Activated CD4-positive, alpha-beta T cell treated with anti-CD3 and anti-CD28 coated beads for 36 hours (primary cell): ENCODE data around the gene LAS1L. TPM values are rescaled to one million over a fixed set of nuclear protein-coding genes. Genes with fewer than 3 reads are reported as not detected.
"Not testable (repeated sequence)": the region's sequence is repeated elsewhere in the genome, so short reads cannot be mapped to it uniquely, and the experiment has no call there.

Source experiments
- ATAC-seq: fragments of 200-7000 bp; cut with Tn5 transposase; one replicate; pipeline ENCODE4 v1.10.0; 2021; ENCODE audit warnings: mild to moderate bottlenecking, moderate library complexity
- CTCF ChIA-PET: fragments of 350-600 bp; sonication (Branson Sonifier 250); formaldehyde crosslinking; loops from one replicate; lab custom pipeline; 2021; ENCODE audit warnings: antibody characterized with exemption; lab: Charles Lee
- POLR2A ChIA-PET: fragments of 350-600 bp; sonication (Branson Sonifier 250); formaldehyde crosslinking; loops from one replicate; lab custom pipeline; 2021; ENCODE audit warnings: antibody characterized with exemption, inconsistent platforms; lab: Charles Lee
- DNase-seq: peaks from one replicate; pipeline ENCODE4 v3.0.0-alpha.2; 2020
- H3K27ac Mint-ChIP-seq: one replicate; pipeline ENCODE4 v1.8.0; 2021; ENCODE audit warnings: mixed read lengths
- H3K27me3 Mint-ChIP-seq: one replicate; pipeline ENCODE4 v1.8.0; 2021; ENCODE audit warnings: mixed read lengths
- H3K36me3 Mint-ChIP-seq: one replicate; pipeline ENCODE4 v1.8.0; 2021; ENCODE audit warnings: low read depth, mixed read lengths
- H3K4me1 Mint-ChIP-seq: one replicate; pipeline ENCODE4 v1.8.0; 2021; ENCODE audit warnings: mixed read lengths
- H3K4me3 Mint-ChIP-seq: one replicate; pipeline ENCODE4 v1.8.0; 2021; ENCODE audit warnings: mild to moderate bottlenecking, moderate library complexity, mixed read lengths
- H3K9me3 Mint-ChIP-seq: one replicate; pipeline ENCODE4 v1.8.0; 2021; ENCODE audit warnings: low read depth, mixed read lengths
- intact Hi-C, 2 experiments: fragments of 100-400 bp; cut with DNase I in 1 of 2; cut with micrococcal nuclease in 1 of 2; formaldehyde crosslinking; loops; one replicate each; pipeline versions ENCODE4 v1.14.2 to v1.15.1; 2022 to 2024; cut with DNase I, micrococcal nuclease
- total RNA-seq, 2 experiments: library from RNA; stranded (reverse); gene quantifications; one replicate each; pipeline ENCODE4 v1.2.3, GENCODE V29; 2021

The LAS1L gene
- total RNA-seq, 2 experiments from 2014 or later, result 56.4 to 64.0 TPM

DNA sequence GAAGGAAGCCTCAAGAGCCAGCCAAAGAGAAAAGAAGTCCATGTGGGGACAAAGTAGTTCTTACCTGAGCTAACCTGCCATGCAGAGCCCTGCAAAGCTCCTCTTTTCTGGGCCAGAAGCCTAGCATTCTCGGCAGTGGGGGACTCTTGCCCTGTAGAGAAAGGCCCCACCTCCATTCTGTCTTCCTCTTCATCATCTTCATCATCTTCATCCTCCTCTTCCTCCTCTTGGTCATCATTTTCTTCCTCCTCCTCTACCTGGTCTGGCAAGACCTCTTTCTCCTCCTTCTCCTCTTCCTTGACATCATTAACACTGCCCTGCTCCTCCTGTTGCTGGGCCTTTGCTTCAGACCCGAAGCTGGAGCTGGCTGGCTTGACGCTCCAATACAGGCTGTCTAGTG, 16.7 kb downstream of the LAS1L start:
- intact Hi-C loops, result no loop called here
- Mint-ChIP-seq H3K27me3 (no peaks in the 10 kb centered on the region), H3K9me3 (no peaks in the 10 kb centered on the region), H3K4me1 (no peaks in the 10 kb centered on the region), H3K27ac (no peak overlapping the region), H3K4me3 (no peak overlapping the region), H3K36me3 (peaks cover 22% of the 10 kb centered on the region)
- ChIA-PET POLR2A (interaction anchor here (0.6 kb wide), 1 partner anchor 33 kb away, joined by 3 read pairs; no protein-coding TSS in a partner anchor), CTCF (interaction anchor here (0.7 to 1.0 kb wide), 2 partner anchors 11 to 539 kb away, joined by 3 to 5 read pairs; no protein-coding TSS in a partner anchor)
- DNase-seq (no peak), ATAC-seq (no peak)

DNA sequence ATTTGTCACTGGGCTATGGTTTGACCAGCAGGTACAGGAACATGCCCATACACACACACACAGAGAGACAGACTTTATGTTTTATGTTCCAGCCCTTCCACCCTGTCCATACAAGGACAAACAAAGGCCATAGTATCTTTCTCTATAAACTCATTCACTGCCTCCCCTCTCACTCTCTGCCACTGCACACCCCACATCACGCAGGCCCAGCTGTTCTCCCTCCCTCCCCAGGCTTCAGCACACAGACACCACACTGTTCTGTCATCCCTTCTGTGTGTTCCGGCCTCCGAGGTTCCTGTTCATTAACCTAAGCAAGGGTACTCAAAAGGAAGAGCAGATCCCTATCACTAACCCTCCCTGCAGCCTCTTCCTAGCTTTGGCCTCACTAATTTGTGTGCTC, 17.8 kb downstream of the LAS1L start:
- no peaks in the 10 kb centered on the region for H3K27me3 Mint-ChIP-seq
- peaks cover 13% of the 10 kb centered on the region for H3K36me3 Mint-ChIP-seq
- no peak overlapping the region for H3K27ac Mint-ChIP-seq
- intact Hi-C loops, result no loop called here
- no peaks in the 10 kb centered on the region for H3K4me1 Mint-ChIP-seq
- no peak for DNase-seq
- POLR2A ChIA-PET, result no interaction called here
- no peak for ATAC-seq
- CTCF ChIA-PET, result no interaction called here
- no peak overlapping the region for H3K4me3 Mint-ChIP-seq
- H3K9me3 Mint-ChIP-seq, result no peaks in the 10 kb centered on the region

DNA sequence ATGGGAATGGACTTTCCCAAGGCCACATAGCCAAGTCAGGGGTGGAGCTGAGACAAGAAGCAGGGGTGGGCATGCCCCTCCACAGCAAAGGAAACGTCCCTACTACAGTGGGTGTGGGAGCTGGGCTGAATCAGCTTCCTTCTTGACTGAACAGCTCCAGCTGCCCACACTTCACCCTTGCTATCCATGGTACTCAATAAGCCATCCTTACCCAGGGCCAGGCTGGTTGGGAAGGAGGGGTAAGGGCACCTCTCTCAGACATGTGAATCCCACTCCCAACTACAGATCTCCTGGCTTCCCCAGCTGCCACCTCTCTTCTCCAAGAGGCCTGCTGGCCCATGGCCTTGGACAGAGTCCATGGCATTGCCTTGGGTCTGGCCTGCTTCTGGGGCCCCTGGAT, 21.0 kb downstream of the LAS1L start:
- DNase-seq, result no peak
- Mint-ChIP-seq H3K27ac (no peak overlapping the region), H3K36me3 (peaks cover 12% of the 10 kb centered on the region), H3K9me3 (no peaks in the 10 kb centered on the region), H3K27me3 (no peaks in the 10 kb centered on the region), H3K4me3 (no peak overlapping the region), H3K4me1 (no peaks in the 10 kb centered on the region)
- POLR2A ChIA-PET, result no interaction called here
- intact Hi-C loops, result no loop called here
- no peak for ATAC-seq
- CTCF ChIA-PET, result no interaction called here

DNA sequence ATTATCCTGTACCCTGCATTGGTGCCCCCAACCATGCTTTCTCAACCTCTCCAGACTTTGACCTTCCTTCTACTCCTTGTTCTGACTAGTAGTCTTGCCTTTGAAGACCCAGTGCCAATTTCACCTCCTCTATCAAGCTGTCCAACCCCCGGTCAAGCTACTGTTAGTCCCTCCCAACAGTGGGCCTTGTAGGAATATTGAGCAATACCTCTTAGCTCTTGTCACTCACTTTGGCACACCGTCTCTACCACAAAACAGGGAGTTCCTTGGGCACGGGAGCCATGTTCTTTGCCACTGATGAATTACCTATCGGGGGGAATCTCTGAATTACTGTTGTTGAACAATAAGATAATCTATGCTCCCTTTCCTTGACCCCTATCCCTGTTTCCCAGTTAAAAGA, 25.2 kb downstream of the LAS1L start:
- H3K36me3 Mint-ChIP-seq, result peaks cover 14% of the 10 kb centered on the region
- H3K9me3 Mint-ChIP-seq, result no peaks in the 10 kb centered on the region
- H3K27me3 Mint-ChIP-seq, result no peaks in the 10 kb centered on the region
- H3K4me1 Mint-ChIP-seq, result no peaks in the 10 kb centered on the region
- ATAC-seq (no peak), DNase-seq (no peak)
- H3K27ac Mint-ChIP-seq, result no peak overlapping the region
- no peak overlapping the region for H3K4me3 Mint-ChIP-seq
- POLR2A ChIA-PET, result no interaction called here
- intact Hi-C loops, result no loop called here
- CTCF ChIA-PET, result interaction anchor here (0.6 kb wide), 1 partner anchor 22 kb away, joined by 3 read pairs; no protein-coding TSS in a partner anchor

DNA sequence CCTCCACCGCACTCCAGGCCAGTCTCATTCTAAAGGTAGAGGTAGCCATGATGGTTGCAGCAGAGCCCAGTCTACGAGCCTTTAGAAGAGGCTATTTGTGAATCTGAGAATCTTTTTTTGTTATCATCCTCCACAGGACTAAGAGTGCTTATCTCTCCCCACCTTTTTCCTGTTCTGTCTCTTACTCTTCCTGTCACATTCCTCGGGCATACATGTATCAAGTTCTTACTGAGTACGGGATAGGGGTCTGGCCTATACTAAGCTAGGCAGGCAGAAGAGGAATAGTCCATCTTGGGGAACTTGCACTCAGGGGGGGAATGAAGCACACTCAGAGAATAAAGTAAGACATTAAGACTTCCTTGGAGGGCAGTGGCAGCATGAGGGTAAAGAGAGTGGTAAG, 25.7 kb downstream of the LAS1L start:
- H3K4me1 Mint-ChIP-seq, result no peaks in the 10 kb centered on the region
- intact Hi-C loops, result no loop called here
- CTCF ChIA-PET, result interaction anchor here (0.6 kb wide), 1 partner anchor 23 kb away, joined by 3 read pairs; no protein-coding TSS in a partner anchor

DNA sequence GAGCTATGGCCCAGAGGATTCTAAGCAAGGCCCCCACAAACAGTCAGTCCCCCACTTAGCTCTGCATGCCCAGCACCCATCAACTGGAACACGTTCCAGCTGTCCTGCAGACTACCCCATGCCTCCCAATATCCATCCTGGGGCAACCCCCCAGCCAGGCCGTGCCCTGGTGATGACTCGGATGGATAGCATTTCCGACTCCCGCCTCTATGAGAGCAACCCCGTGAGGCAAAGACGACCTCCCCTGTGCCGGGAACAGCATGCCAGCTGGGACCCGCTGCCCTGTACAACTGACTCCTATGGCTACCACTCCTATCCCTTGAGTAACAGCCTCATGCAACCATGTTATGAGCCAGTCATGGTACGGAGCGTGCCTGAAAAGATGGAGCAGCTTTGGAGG, 32.0 kb downstream of the LAS1L start:
- Mint-ChIP-seq H3K9me3 (no peaks in the 10 kb centered on the region), H3K27me3 (no peaks in the 10 kb centered on the region), H3K36me3 (peaks cover 2% of the 10 kb centered on the region), H3K27ac (no peak overlapping the region), H3K4me1 (no peaks in the 10 kb centered on the region), H3K4me3 (no peak overlapping the region)
- ATAC-seq (no peak), DNase-seq (no peak)
- ChIA-PET CTCF (no interaction called here), POLR2A (no interaction called here)
- intact Hi-C loops, result no loop called here

More for the DNA sequence above, 25.7 kb downstream of the LAS1L start:
- no peaks in the 10 kb centered on the region for H3K9me3 Mint-ChIP-seq
- H3K27ac Mint-ChIP-seq, result no peak overlapping the region
- DNase-seq (no peak), ATAC-seq (no peak)
- POLR2A ChIA-PET, result no interaction called here
- peaks cover 14% of the 10 kb centered on the region for H3K36me3 Mint-ChIP-seq
- no peaks in the 10 kb centered on the region for H3K27me3 Mint-ChIP-seq
- H3K4me3 Mint-ChIP-seq, result no peak overlapping the region

DNA sequence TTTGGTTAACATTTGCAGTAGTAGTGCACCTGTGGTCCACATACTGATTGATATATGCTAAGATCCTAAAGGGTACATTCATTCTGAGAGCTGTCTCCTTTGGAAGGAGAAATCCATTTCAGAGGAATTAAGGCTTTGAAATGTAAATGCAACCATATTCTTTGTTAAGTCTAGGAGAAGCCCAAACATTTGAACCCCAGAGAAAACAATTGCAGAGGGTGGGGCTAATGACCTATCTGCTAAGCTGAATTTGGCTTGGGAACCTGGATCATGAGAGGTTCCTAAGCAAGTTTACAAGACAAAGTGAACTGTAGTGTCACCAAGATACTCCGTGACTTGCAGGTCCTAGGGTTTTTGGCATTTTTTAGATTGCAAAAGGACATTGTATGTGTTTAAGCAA, 41.2 kb downstream of the LAS1L start:
- CTCF ChIA-PET, result no interaction called here
- Mint-ChIP-seq H3K9me3 (no peaks in the 10 kb centered on the region), H3K36me3 (no peaks in the 10 kb centered on the region), H3K4me1 (no peaks in the 10 kb centered on the region), H3K27me3 (no peaks in the 10 kb centered on the region), H3K27ac (no peak overlapping the region), H3K4me3 (no peak overlapping the region)
- intact Hi-C loops, result no loop called here
- DNase-seq (no peak), ATAC-seq (no peak)
- POLR2A ChIA-PET, result no interaction called here

DNA sequence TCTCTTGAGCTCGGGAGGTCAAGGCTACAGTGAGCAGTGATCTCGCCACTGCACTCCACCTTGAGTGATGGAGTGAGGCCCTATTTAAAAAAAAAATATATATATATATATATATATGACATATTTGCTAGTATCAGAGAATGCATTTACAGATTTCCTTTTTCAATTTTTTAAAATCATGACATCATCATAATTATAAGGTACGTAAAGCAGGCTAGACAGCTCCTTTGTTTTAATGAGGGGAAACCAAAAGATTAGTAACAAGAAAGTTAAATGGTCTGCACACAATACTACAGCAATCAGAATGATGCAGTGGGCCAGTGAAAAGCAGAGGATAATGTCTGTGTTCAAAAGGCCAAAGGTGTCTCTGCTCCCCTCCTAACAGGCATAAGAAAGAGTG, 43.0 kb downstream of the LAS1L start:
- POLR2A ChIA-PET, result interaction anchor here (0.7 kb wide), 1 partner anchor 812 kb away, joined by 3 read pairs; no protein-coding TSS in a partner anchor
- no peaks in the 10 kb centered on the region for H3K27me3 Mint-ChIP-seq
- H3K27ac Mint-ChIP-seq, result no peak overlapping the region
- H3K9me3 Mint-ChIP-seq, result no peaks in the 10 kb centered on the region
- intact Hi-C loops, result no loop called here
- DNase-seq (no peak), ATAC-seq (no peak)
- H3K36me3 Mint-ChIP-seq, result no peaks in the 10 kb centered on the region
- CTCF ChIA-PET, result interaction anchor here (1.2 kb wide), 1 partner anchor 12 kb away, joined by 3 read pairs; no protein-coding TSS in a partner anchor
- no peak overlapping the region for H3K4me3 Mint-ChIP-seq
- no peaks in the 10 kb centered on the region for H3K4me1 Mint-ChIP-seq

DNA sequence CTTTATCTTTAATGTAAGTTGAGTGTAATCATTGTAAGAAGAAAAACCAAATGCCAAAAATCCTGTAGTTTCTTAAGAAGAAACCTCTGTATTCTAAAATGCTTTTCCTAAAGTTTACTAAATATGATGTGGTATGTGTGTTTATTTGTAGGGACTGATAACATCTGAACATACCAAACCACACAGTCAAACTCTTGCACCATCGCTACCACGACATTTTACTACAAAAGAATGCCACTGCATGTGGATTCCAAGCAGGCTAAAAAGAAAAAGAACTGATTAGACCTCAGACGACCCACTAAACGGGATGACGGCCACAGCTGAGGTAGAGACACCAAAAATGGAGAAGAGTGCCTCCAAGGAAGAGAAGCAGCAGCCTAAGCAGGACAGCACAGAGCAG, 46.1 kb downstream of the LAS1L start:
- no peaks in the 10 kb centered on the region for H3K4me1 Mint-ChIP-seq
- ATAC-seq (no peak), DNase-seq (no peak)
- H3K4me3 Mint-ChIP-seq, result no peak overlapping the region
- CTCF ChIA-PET, result interaction anchor here (1.1 kb wide), 1 partner anchor 10 kb away, joined by 3 read pairs; no protein-coding TSS in a partner anchor
- no peaks in the 10 kb centered on the region for H3K36me3 Mint-ChIP-seq
- POLR2A ChIA-PET, result no interaction called here
- no peaks in the 10 kb centered on the region for H3K27me3 Mint-ChIP-seq
- H3K9me3 Mint-ChIP-seq, result no peaks in the 10 kb centered on the region
- intact Hi-C loops, result no loop called here
- H3K27ac Mint-ChIP-seq, result no peak overlapping the region

DNA sequence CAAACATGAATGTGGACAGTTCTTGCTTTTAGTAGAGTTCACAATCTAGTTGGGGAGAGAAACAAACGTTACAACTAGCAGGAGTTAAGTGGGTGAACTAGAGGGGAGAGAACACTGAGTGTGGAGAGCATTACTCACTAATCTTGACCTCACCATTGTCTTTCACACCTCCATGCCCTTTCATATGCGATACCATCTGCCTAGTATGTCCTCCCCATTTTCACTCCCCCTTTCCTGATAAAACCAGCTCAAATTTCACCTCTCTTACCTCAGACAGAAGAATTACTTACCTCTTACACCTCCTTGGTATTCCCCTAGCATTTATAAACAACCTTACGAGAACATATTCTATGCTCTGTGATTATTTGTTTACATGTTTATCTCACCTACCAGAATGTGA, 53.6 kb downstream of the LAS1L start:
- H3K4me1 Mint-ChIP-seq, result peaks cover 2% of the 10 kb centered on the region
- POLR2A ChIA-PET, result no interaction called here
- no peak for DNase-seq
- intact Hi-C loops, result no loop called here
- H3K27ac Mint-ChIP-seq, result no peak overlapping the region
- ATAC-seq, result no peak
- peaks cover 5% of the 10 kb centered on the region for H3K36me3 Mint-ChIP-seq
- CTCF ChIA-PET, result no interaction called here
- H3K9me3 Mint-ChIP-seq, result no peaks in the 10 kb centered on the region
- H3K27me3 Mint-ChIP-seq, result no peaks in the 10 kb centered on the region
- no peak overlapping the region for H3K4me3 Mint-ChIP-seq

DNA sequence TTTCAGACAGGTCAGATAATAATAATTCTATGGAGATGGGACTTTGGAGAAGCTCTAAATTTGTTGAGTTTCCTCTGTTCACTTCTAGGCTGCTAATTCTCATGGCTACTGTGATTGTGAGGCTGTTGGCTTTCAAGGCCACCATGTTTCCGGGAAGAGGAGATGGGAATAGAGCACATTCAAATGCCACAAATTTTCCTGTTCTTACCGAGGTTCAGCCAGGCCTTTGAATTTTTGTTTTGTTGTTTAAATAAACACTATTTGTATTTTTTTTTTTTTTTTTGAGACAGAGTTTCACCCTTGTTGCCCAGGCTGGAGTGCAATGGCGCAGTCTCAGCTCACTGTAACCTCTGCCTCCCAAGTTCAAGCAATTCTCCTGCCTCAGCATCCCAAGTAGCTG, 55.5 kb downstream of the LAS1L start:
- H3K27ac Mint-ChIP-seq, H3K27me3 Mint-ChIP-seq, intact Hi-C loops, H3K4me3 Mint-ChIP-seq, H3K4me1 Mint-ChIP-seq, ATAC-seq, DNase-seq, POLR2A ChIA-PET, H3K9me3 Mint-ChIP-seq, H3K36me3 Mint-ChIP-seq: not testable (repeated sequence)
- CTCF ChIA-PET, result interaction anchor here (1.0 kb wide), 1 partner anchor 10 kb away, joined by 3 read pairs; no protein-coding TSS in a partner anchor

DNA sequence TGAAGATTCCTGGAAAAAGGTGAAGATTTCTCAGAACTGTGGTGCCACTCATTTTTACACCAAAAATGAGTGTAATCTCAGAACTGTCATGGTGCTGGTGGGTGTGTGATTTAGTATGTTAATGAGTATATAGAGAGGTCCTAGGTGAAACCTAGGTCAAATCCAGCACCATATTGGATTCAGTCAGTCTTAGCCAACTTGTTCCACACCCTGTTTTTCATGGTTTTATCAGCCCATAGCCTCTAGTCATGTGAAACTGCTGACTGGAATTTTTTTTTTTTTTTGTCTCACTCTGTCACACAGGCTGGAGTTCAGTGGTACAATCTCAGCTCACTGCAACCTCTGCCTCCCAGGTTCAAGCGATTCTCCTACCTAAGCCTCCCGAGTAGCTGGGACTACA, 58.0 kb downstream of the LAS1L start:
- Mint-ChIP-seq H3K27ac (no peak overlapping the region), H3K4me1 (no peaks in the 10 kb centered on the region), H3K27me3 (no peaks in the 10 kb centered on the region), H3K9me3 (peaks cover 1% of the 10 kb centered on the region), H3K36me3 (peaks cover 8% of the 10 kb centered on the region), H3K4me3 (no peak overlapping the region)
- CTCF ChIA-PET, result no interaction called here
- ATAC-seq (no peak), DNase-seq (no peak)
- POLR2A ChIA-PET, result no interaction called here
- intact Hi-C loops, result no loop called here
